HepG2 (cell line): ENCODE results near the gene NANOS1. TPM values are rescaled to one million over a fixed set of nuclear protein-coding genes. Genes with fewer than 3 reads are reported as not detected.
A peak's percentile ranks its signal among the peaks of the same experiment; 100 is the strongest.

ENCODE experiments used
- HCFC1 ChIP-seq: fragments of 150-350 bp; IDR thresholded peaks from 2 replicates; pipeline ENCODE4 v1.6.1; 2014; ENCODE audit warnings: low read depth, low read length
- MBNL3 ChIP-seq: fragments of 250-450 bp; sonication (Bioruptor Pico); conservative IDR thresholded peaks from 2 replicates; pipeline ENCODE4 v1.8.0; 2022; ENCODE audit warnings: mild to moderate bottlenecking, inconsistent platforms
- MEF2D ChIP-seq: sonication (generic); formaldehyde crosslinking; IDR thresholded peaks from 2 replicates; pipeline ENCODE4 v1.5.1; 2020; ENCODE audit warnings: mild to moderate bottlenecking, missing genetic modification reagents
- NFIB ChIP-seq: sonication (generic); formaldehyde crosslinking; IDR thresholded peaks from 2 replicates; pipeline ENCODE4 v1.9.0; 2021; ENCODE audit warnings: missing genetic modification reagents, mild to moderate bottlenecking, borderline replicate concordance
- NKX3-1 ChIP-seq: sonication (generic); formaldehyde crosslinking; IDR thresholded peaks from 2 replicates; pipeline ENCODE4 v1.5.0; 2020; ENCODE audit warnings: missing genetic modification reagents
- RFX3 ChIP-seq: IDR thresholded peaks from 2 replicates; pipeline ENCODE4 v1.6.1; 2016; ENCODE audit warnings: missing biosample characterization, missing genetic modification reagents
- SCMH1 ChIP-seq: sonication (generic); formaldehyde crosslinking; IDR thresholded peaks from 2 replicates; pipeline ENCODE4 v1.9.0; 2021; ENCODE audit warnings: missing genetic modification reagents, mild to moderate bottlenecking, borderline replicate concordance
- ZBTB37 ChIP-seq: sonication (generic); formaldehyde crosslinking; IDR thresholded peaks from 2 replicates; pipeline ENCODE4 v1.4.0; 2020; ENCODE audit warnings: mild to moderate bottlenecking, missing genetic modification reagents
- ZBTB4 ChIP-seq: sonication (generic); formaldehyde crosslinking; IDR thresholded peaks from 2 replicates; pipeline ENCODE4 v1.4.0; 2020; ENCODE audit warnings: missing genetic modification reagents, mild to moderate bottlenecking, borderline replicate concordance
- ZNF30 ChIP-seq: sonication (generic); formaldehyde crosslinking; IDR thresholded peaks from 2 replicates; pipeline ENCODE4 v1.5.0; 2020; ENCODE audit warnings: mild to moderate bottlenecking, missing genetic modification reagents
- polyA plus RNA-seq, 8 experiments: library from polyadenylated mRNA; depleted of rRNA in 3 of 8; stranded (reverse) in 7 of 8; unstranded in 1 of 8; fragments of >200 nt; fragmentation: Illumina TruSeq in 4 of 8; extraction: Trizol in 4 of 8; gene quantifications; 2 replicates each; pipeline versions ENCODE4 v1.2.1 to v1.2.3, GENCODE V29; 2011 to 2016; ENCODE audit warnings: low read depth in 4 of 8, missing spikeins in 1 of 8, mixed read lengths in 1 of 8; ENCODE audit not compliant: insufficient read depth in 1 of 8
- total RNA-seq, 5 experiments: library from RNA; depleted of rRNA; stranded (reverse); fragments of >200 nt; fragmentation: Illumina TruSeq; extraction: Trizol; gene quantifications; 2 replicates each; pipeline ENCODE4 v1.2.3, GENCODE V29; 2016; ENCODE audit warnings: low read depth in 1 of 5
- TF ChIP-seq, protein P1 (sequence below): sonication (generic); formaldehyde crosslinking; IDR thresholded peaks from 2 replicates; pipeline ENCODE4 v1.4.0; 2020; ENCODE audit warnings: missing genetic modification reagents

Gene NANOS1
- total and polyA plus RNA-seq, 2 of the 13 experiments (the other 11 are each of a cell fraction or from before 2014, with no cell fraction given) = 1.7 to 2.2 TPM

- TF ChIP-seq RFX3 (CRISPR knock-in tag) = no peak
- TF ChIP-seq HCFC1 = no peak; the same call in 1 of the 2 replicates
- TF ChIP-seq, protein P1, sequence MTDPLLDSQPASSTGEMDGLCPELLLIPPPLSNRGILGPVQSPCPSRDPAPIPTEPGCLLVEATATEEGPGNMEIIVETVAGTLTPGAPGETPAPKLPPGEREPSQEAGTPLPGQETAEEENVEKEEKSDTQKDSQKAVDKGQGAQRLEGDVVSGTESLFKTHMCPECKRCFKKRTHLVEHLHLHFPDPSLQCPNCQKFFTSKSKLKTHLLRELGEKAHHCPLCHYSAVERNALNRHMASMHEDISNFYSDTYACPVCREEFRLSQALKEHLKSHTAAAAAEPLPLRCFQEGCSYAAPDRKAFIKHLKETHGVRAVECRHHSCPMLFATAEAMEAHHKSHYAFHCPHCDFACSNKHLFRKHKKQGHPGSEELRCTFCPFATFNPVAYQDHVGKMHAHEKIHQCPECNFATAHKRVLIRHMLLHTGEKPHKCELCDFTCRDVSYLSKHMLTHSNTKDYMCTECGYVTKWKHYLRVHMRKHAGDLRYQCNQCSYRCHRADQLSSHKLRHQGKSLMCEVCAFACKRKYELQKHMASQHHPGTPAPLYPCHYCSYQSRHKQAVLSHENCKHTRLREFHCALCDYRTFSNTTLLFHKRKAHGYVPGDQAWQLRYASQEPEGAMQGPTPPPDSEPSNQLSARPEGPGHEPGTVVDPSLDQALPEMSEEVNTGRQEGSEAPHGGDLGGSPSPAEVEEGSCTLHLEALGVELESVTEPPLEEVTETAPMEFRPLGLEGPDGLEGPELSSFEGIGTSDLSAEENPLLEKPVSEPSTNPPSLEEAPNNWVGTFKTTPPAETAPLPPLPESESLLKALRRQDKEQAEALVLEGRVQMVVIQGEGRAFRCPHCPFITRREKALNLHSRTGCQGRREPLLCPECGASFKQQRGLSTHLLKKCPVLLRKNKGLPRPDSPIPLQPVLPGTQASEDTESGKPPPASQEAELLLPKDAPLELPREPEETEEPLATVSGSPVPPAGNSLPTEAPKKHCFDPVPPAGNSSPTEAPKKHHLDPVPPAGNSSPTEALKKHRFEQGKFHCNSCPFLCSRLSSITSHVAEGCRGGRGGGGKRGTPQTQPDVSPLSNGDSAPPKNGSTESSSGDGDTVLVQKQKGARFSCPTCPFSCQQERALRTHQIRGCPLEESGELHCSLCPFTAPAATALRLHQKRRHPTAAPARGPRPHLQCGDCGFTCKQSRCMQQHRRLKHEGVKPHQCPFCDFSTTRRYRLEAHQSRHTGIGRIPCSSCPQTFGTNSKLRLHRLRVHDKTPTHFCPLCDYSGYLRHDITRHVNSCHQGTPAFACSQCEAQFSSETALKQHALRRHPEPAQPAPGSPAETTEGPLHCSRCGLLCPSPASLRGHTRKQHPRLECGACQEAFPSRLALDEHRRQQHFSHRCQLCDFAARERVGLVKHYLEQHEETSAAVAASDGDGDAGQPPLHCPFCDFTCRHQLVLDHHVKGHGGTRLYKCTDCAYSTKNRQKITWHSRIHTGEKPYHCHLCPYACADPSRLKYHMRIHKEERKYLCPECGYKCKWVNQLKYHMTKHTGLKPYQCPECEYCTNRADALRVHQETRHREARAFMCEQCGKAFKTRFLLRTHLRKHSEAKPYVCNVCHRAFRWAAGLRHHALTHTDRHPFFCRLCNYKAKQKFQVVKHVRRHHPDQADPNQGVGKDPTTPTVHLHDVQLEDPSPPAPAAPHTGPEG = 0 out of 2 replicates have a peak, but pooled peaks have one; percentile 30
- TF ChIP-seq SCMH1 = no peak
- TF ChIP-seq NFIB (CRISPR knock-in tag) = no peak
- TF ChIP-seq MEF2D (CRISPR knock-in tag) = no peak; the same call in 1 of the 2 replicates
- TF ChIP-seq ZBTB37 (CRISPR knock-in tag) = no peak
- TF ChIP-seq MBNL3 (CRISPR knock-in tag) = no peak
- TF ChIP-seq ZNF30 (CRISPR knock-in tag) = peak; percentile 47; the same call in 1 of the 2 replicates
- 0 out of 2 replicates have a peak, but pooled peaks have one; percentile 45 for TF ChIP-seq ZBTB4 (CRISPR knock-in tag)
- TF ChIP-seq NKX3-1 (CRISPR knock-in tag) = 0 out of 2 replicates have a peak, but pooled peaks have one; percentile 72
These were observed 51.2 kb downstream of the NANOS1 start, which contains the start of gene EIF3A (continued) for GRCh38 chr10:119080521-119081259.
